Brain microvascular endothelial cell (primary cell): ENCODE data around the gene ATP5F1E.

Experiments used
- DNase-seq: peaks from one replicate; pipeline ENCODE4 v3.0.0-alpha.2; 2020
- H3K27ac ChIP-seq: fragments of 250-450 bp; sonication (Bioruptor Pico); 2 replicates; pipeline ENCODE4 v1.5.1; 2020; ENCODE audit warnings: mild to moderate bottlenecking, moderate library complexity
- H3K27me3 ChIP-seq: fragments of 250-450 bp; sonication (Bioruptor Pico); replicated peaks from 2 replicates; pipeline ENCODE4 v1.5.1; 2020; ENCODE audit warnings: mild to moderate bottlenecking
- H3K36me3 ChIP-seq: fragments of 250-450 bp; sonication (Bioruptor Pico); replicated peaks from 2 replicates; pipeline ENCODE4 v1.5.1; 2020; ENCODE audit warnings: mild to moderate bottlenecking
- H3K4me3 ChIP-seq: 2 replicates; pipeline ENCODE4 v1.5.1; 2011; ENCODE audit warnings: low read depth, mild to moderate bottlenecking, control low read depth, low read length, moderate library complexity
- in situ Hi-C: cut with HindIII; loops from 2 replicates; pipeline ENCODE4 v1.10.0; 2017; ENCODE audit warnings: low sequenced_read_pairs, low pct_ligation_motif_present
- TF ChIP-seq, protein P1 (sequence below): IDR thresholded peaks from 2 replicates; pipeline ENCODE4 v1.5.1; 2011; ENCODE audit warnings: low read depth, mild to moderate bottlenecking, moderate library complexity, low read length, control low read depth, inconsistent platforms; ENCODE audit errors: missing control alignments

The ATP5F1E gene

DNA sequence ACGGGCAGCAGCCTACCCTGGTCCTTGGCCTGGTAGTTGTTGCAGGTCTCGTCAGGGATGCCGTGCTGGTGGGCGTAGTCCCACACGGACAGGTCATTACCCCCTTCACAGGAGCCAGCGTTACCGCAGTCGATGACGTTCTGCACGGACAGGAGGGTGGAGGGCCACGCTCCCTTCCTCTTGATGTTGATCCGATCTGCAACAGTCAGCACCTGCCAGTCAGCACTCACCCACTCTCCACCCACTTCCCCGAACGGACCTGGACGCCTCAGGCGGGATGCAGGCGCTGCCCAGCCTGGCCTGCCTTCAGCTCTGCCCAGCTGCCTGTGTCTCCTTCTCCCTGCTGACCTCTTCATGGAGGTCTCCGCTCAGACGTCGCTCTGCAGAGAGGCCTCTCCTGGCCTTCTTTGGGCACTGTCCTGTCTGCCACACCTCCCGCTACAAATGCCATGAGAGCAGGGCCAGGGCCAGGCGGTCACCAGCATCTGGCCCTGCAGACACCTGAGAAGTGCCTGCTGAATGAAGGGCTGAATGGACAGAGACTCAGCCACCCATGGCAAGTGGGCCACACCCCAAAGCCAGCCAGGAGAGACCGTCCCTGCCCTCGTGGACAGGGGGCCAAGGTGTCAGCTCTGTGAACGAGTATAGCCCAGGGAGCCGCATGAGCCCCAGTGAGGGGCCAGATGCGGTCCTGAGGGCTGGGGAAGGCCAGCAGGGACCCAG is 30.5 kb downstream of the ATP5F1E start:
- H3K27ac ChIP-seq, result no peak overlapping the region

DNA sequence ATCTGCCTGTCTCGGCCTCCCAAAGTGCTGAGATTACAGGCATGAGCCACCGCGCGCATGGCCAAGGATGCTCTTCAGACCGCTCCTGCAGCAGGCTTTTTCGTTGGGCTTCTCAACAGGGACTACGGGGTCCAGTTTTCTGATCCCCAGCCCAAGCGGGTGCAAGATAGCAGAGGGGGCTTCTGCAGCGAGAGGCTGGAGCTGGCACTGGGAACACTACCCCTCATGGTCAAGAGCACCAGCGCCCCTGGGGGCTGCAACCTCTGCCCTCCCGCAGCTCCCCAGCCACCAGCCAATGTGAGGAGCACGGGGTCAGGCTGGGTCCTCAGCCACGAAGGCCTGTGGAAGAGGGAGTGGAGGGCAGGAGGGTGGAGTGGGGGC is 31.1 kb downstream of the ATP5F1E start:
- Histone ChIP-seq H3K36me3 (peaks cover 24% of the 10 kb centered on the region), H3K27me3 (no peaks in the 10 kb centered on the region), H3K4me3 (no peak overlapping the region), H3K27ac (no peak overlapping the region)
- in situ Hi-C loops, result no loop called here
- TF ChIP-seq, protein P1, sequence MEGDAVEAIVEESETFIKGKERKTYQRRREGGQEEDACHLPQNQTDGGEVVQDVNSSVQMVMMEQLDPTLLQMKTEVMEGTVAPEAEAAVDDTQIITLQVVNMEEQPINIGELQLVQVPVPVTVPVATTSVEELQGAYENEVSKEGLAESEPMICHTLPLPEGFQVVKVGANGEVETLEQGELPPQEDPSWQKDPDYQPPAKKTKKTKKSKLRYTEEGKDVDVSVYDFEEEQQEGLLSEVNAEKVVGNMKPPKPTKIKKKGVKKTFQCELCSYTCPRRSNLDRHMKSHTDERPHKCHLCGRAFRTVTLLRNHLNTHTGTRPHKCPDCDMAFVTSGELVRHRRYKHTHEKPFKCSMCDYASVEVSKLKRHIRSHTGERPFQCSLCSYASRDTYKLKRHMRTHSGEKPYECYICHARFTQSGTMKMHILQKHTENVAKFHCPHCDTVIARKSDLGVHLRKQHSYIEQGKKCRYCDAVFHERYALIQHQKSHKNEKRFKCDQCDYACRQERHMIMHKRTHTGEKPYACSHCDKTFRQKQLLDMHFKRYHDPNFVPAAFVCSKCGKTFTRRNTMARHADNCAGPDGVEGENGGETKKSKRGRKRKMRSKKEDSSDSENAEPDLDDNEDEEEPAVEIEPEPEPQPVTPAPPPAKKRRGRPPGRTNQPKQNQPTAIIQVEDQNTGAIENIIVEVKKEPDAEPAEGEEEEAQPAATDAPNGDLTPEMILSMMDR, result no peak
- no peak for DNase-seq

More for the DNA sequence above, 30.5 kb downstream of the ATP5F1E start:
- H3K4me3 ChIP-seq, result no peak overlapping the region
- peaks cover 18% of the 10 kb centered on the region for H3K36me3 ChIP-seq
- TF ChIP-seq, protein P1, result no peak
- in situ Hi-C loops, result no loop called here
- no peak for DNase-seq
- no peaks in the 10 kb centered on the region for H3K27me3 ChIP-seq

DNA sequence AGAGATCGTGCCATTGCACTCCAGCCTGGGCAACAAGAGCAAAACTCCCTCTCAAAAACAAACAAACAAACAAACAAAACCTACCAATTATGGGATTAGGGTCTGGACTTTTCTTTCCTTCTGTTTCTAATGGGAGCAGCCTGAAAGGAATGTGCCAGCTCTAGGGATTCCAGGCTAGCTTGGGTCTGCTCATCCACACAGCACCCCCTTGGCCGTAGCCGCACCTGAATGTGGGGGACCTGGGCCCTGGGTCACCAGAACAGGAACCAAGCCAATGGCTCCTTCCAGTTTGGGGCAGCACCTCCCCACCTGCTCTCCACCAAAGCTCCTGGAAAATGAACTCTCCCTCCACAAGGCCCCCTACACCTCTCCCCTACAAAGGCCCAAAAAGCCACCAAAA is 31.8 kb downstream of the ATP5F1E start:
- Histone ChIP-seq H3K4me3 (no peak overlapping the region), H3K27me3 (no peaks in the 10 kb centered on the region), H3K27ac (no peak overlapping the region), H3K36me3 (peaks cover 31% of the 10 kb centered on the region)
- DNase-seq, result no peak
- TF ChIP-seq, protein P1, result no peak
- in situ Hi-C loops, result no loop called here

DNA sequence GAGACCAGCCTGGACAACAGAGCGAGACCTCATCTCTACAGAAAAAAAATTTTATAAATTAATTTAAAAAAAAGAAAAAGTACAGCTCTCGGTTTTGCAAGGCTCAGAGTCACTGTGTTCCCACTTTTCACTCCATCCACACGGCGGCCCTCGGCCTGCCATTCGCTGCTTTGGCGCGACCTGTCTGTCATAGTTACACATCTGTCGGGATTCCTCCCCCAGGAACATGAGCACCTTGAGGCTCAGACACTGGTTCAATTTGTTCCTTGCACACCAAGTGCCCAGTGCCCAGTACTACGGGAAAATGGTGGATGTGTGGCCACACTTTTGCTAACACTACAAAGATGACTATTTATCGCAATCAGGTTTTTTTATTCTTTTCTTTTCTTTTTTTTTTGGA is 33.5 kb downstream of the ATP5F1E start:
- no peak overlapping the region for H3K27ac ChIP-seq
- H3K27me3 ChIP-seq, result no peaks in the 10 kb centered on the region
- TF ChIP-seq, protein P1, result no peak
- no peak overlapping the region for H3K4me3 ChIP-seq
- DNase-seq, result no peak
- in situ Hi-C loops, result no loop called here
- H3K36me3 ChIP-seq, result peaks cover 46% of the 10 kb centered on the region

DNA sequence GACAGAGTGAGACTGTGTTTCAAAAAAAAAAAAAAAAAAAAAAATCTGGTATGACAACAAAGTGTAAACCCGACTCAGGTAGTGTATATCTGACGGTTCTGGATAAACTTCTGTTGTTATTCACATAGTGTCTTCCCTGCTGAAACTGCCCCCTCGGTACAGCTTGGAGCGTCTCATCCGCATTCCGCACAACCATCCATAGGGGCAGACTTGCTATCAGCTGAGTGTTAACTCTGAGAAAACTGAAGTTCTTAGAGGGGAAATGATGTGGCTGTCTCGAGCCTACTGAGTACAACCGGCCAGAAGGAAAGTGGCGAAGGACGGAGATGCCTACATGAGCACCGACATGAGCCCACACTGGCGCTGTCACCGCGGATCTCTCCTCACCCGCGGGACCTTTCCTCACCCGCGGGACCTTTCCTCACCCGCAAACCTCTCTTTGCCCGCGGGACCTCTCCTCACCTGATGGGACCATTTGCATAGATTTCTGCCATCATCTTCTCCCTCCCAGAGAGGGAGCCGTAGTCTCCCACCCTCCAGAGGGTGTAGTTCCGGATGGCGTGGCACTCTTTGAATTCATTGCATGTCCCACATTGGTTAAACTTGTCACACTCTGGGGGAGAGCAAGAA is 34.9 kb downstream of the ATP5F1E start:
- H3K36me3 ChIP-seq, result peaks cover 57% of the 10 kb centered on the region
- in situ Hi-C loops, result no loop called here
- H3K27me3 ChIP-seq, result no peaks in the 10 kb centered on the region
- no peak for DNase-seq
- TF ChIP-seq, protein P1, result no peak
- H3K4me3 ChIP-seq, result no peak overlapping the region
- H3K27ac ChIP-seq, result no peak overlapping the region
